Uterus (tissue), 2 donors: ENCODE measurements around the gene HADH.
"Not testable (repeated sequence)": the region's sequence is repeated elsewhere in the genome, so short reads cannot be mapped to it uniquely, and the experiment has no call there.

Experiments used
- CTCF ChIP-seq, 4 experiments: fragments of 200-600 bp in 2 of 4; fragments of 450-650 bp in 2 of 4; sonication (generic) in 2 of 4; IDR thresholded peaks; one replicate each; pipeline ENCODE4 v1.5.1; 2016 to 2019; ENCODE audit warnings: antibody characterized with exemption in 4 of 4, mild to moderate bottlenecking in 2 of 4, moderate library complexity in 1 of 4
- POLR2A ChIP-seq, 2 donors: fragments of 450-650 bp; IDR thresholded peaks; one replicate each; pipeline ENCODE4 v1.6.1; 2016; ENCODE audit warnings: antibody characterized with exemption in 2 of 2, mild to moderate bottlenecking in 1 of 2, moderate library complexity in 1 of 2

GRCh38 chr4:108050166-108051111 lies 60.8 kb downstream of the HADH start:
- not testable (repeated sequence) for TF ChIP-seq CTCF, POLR2A (IDR thresholded peaks at IDR 0.05)
